ENCODE data around the gene TTLL9.

DNA sequence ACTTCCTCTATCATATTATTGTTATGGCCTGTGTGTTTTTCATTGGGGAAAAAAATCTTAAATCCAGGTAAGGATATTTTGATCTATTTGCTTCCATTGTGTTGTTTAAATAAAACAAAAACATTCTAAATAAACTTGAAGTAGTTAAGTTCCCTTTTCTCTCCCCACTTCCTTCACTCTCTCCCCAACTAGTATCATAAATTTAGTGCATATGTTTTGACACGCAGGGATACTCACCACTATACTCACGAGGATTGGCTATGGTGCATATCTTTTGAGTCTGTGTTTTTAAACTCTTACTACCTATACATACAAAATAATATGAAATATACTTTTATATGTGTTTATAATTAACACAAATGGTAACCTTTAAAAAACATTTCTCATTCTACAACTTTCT, 5.2 kb downstream of the TTLL9 start:
- TF ChIP-seq POLR2AphosphoS5 (IDR thresholded peaks at IDR 0.05), result no peak
- no peak for TF ChIP-seq CTCF (IDR thresholded peaks at IDR 0.05)
